Esophagus squamous epithelium (tissue), 4 donors: ENCODE data around the gene FST.

Experiments
- CTCF ChIP-seq, 6 experiments: fragments of 450-650 bp in 4 of 6; fragments of 200-600 bp in 2 of 6; sonication (generic) in 2 of 6; IDR thresholded peaks; one replicate each; pipeline ENCODE4 v1.5.1; 2016 to 2019; ENCODE audit warnings: antibody characterized with exemption in 6 of 6, mild to moderate bottlenecking in 4 of 6, moderate library complexity in 4 of 6
- POLR2A ChIP-seq, 4 donors: fragments of 450-650 bp; IDR thresholded peaks; one replicate each; pipeline ENCODE4 v1.6.1; 2017; ENCODE audit warnings: antibody characterized with exemption in 4 of 4, mild to moderate bottlenecking in 4 of 4, moderate library complexity in 3 of 4

GRCh38 chr5:53520813-53521212, 40.4 kb downstream of the FST start:
- TF ChIP-seq CTCF (IDR thresholded peaks at IDR 0.05) = no peak
- no peak for TF ChIP-seq POLR2A (IDR thresholded peaks at IDR 0.05)
